WTC11 (cell line): ENCODE measurements around the gene LARP4B.

Experiments used
- CTCF ChIP-seq: fragments of 200-600 bp; IDR thresholded peaks from 2 replicates; pipeline ENCODE4 v1.8.0; 2022; ENCODE audit warnings: antibody characterized with exemption
- E2F1 ChIP-seq: sonication (generic); formaldehyde crosslinking; IDR thresholded peaks from 2 replicates; pipeline ENCODE4 v1.8.0; 2022; ENCODE audit warnings: mild to moderate bottlenecking, missing genetic modification reagents
- FOXP4 ChIP-seq: sonication (generic); formaldehyde crosslinking; IDR thresholded peaks from 2 replicates; pipeline ENCODE4 v1.8.0; 2022; ENCODE audit warnings: mild to moderate bottlenecking, missing genetic modification reagents
- NFYB ChIP-seq: sonication (generic); formaldehyde crosslinking; conservative IDR thresholded peaks from 2 replicates; pipeline ENCODE4 v1.8.0; 2022; ENCODE audit warnings: low read depth, missing genetic modification reagents
- ZNF121 ChIP-seq: sonication (generic); formaldehyde crosslinking; IDR thresholded peaks from 2 replicates; pipeline ENCODE4 v1.8.0; 2023; ENCODE audit warnings: missing genetic modification reagents
- ZNF532 ChIP-seq: fragments of 250-450 bp; sonication (Bioruptor Pico); IDR thresholded peaks from 2 replicates; pipeline ENCODE4 v1.9.0; 2021; ENCODE audit warnings: mild to moderate bottlenecking, borderline replicate concordance

GRCh38 chr10:866577-866941 lies 64.9 kb downstream of the LARP4B start:
- no peak for TF ChIP-seq ZNF532 (CRISPR knock-in tag)
- TF ChIP-seq NFYB (CRISPR knock-in tag): no peak
- no peak for TF ChIP-seq CTCF
- TF ChIP-seq E2F1 (CRISPR knock-in tag): no peak
- no peak for TF ChIP-seq ZNF121 (CRISPR knock-in tag)
- no peak for TF ChIP-seq FOXP4 (CRISPR knock-in tag)
